Endometrial microvascular endothelial cells (primary cell): Measurements from ENCODE around the gene CAV1. TPM values are rescaled to one million over a fixed set of nuclear protein-coding genes. Genes with fewer than 3 reads are reported as not detected.
"Not testable (repeated sequence)": the region's sequence is repeated elsewhere in the genome, so short reads cannot be mapped to it uniquely, and the experiment has no call there.

Experiments
- in situ Hi-C: cut with HindIII; loops from 2 replicates; pipeline ENCODE4 v1.10.0; 2017; ENCODE audit warnings: low sequenced_read_pairs, low pct_unique_long_range_greater_than_20kb; ENCODE audit errors: inconsistent ontology term
- total RNA-seq: library from RNA; depleted of rRNA; stranded (reverse); fragments of >200 nt; gene quantifications from one replicate; pipeline ENCODE4 v1.2.3, GENCODE V29; 2015; ENCODE audit errors: inconsistent ontology term

The CAV1 gene
- total RNA-seq: 1,728 TPM

DNA sequence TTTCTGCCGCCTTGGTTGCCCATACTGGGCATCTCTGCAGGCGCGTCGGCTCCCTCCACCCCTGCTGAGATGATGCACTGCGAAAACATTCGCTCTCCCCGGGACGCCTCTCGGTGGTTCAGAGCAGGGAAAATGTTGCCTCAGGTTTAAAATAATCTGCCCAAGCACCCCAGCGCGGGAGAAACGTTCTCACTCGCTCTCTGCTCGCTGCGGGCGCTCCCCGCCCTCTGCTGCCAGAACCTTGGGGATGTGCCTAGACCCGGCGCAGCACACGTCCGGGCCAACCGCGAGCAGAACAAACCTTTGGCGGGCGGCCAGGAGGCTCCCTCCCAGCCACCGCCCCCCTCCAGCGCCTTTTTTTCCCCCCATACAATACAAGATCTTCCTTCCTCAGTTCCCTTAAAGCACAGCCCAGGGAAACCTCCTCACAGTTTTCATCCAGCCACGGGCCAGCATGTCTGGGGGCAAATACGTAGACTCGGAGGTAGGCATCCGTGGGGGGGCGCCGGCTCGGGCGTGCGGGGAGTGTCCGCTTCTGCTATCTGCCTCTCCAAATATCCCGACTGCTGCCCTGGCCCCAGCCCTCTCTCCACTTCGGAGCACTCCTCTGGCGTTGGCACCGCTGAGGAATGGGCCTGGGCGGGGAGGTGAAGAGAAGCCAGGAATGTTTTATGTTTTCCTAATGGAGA is at the start of gene CAV1:
Gene CAV1, plus strand, starts transcription at position 428 of the 689 bp plus-strand sequence. Its CDS starts 27 bp downstream, at position 455.
- in situ Hi-C loops: no loop called here

DNA sequence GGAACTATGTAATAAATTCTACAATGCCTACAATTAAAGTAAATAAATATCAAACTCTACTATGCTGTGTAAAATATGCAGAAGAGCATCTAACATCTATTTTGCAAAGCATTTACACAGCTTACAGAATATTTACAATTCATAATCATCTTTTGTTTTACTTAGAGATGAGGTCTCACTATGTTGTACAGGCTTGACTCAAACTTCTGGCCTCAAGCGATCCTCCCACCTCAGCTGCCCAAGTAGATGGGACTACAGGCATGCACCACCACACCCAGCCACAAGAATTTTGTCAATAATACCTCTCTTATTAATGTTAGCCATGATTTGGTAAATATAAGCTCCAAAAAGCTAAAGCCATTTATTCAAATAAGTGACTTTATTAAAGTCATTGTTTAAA is 47.2 kb upstream of the CAV1 start:
- in situ Hi-C loops: no loop called here

GRCh38 chr7:116478834-116479233 is 46.0 kb upstream of the CAV1 start:
- in situ Hi-C loops: no loop called here

DNA sequence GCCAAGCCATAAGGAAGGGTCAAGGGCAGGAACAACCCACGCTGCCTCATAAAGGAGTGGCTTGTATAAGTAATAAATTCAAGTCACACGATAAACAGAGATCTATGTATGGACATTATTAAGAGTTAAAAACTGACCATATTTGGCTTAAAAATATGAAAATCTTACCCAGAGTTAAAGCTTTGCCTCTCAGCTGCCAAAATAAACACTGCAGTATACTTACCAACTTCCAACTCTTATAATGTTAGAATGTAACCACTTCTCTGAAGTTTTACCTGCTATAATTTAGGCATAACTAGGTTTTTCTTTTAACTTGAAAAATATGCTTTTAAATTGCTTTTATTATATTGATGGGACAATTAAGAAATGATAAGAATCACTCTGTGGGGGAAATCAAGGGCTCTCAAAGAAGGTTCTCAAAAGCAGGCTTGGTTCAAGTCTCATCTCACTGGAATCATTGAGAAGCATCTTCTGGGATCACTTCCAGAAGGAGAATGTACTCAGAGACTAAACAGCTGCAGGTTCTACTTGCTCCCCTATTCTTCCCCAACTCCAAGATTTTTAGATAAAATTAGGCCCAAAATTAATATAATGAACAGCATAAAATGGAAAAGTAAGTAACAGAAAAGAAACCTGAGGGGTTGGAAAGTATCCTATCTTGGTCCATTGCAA is 41.4 kb upstream of the CAV1 start:
- in situ Hi-C loops: no loop called here

DNA sequence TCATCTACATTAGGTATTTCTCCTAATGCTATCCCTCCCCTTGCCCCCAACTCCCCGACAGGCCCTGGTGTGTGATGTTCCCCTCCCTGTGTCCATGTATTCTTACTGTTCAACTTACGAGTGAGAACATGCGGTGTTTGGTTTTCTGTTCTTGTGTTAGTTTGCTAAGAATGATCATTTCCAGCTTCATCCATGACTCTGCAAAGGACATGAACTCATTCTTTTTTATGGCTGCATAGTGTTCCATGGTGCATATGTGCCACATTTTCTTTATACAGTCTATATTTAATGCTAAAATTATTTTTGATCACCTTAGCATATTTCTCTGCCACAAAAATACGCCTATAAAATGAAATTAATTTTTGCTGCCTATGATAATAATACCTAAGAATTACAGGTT is 40.4 kb upstream of the CAV1 start:
- in situ Hi-C loops: not testable (repeated sequence)

DNA sequence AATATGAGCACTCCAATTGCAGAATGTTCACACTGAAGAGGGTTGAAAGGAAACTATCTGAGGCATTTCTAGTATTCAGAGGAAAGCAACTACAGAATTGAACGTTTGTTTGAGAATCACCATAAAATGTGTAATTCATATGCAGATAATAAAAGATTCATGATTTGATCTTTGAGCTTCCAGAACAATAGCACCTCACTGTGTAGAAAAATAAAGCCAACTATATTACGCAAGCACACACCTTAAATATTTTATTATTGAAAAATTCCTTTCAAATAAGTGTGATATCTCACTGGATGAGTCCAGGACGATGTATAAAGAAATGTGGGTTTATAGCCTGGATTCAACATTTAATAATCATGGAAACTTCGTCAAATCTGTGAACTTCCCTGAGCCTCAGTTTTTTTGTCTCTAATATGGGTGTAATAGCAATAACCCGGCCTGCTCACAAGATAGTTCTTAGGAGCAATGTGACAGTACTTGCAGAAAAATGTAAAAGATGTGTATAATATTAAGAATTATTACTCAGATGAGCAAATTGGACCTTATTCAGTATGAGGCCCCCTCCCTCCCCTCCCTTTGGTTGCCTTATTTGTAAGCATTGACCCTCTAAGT is 36.8 kb upstream of the CAV1 start:
- in situ Hi-C loops: no loop called here

DNA sequence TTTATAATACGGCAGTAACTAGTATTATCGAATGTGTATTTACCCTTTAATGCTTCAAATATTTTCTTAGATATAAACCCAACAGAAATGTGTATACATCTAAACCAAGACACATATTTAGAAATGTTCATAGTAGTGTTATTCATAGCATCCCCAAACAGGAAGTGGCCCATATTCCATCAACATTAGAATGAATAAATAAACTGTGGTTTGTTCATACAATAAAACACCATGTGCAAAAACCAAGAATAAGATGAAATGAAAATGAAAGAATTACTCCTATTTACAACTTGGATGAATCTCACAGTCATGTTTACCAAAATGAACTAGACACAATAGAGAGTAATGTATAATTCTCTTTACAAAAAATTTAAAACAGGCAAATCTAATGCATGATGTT is 34.5 kb upstream of the CAV1 start:
- in situ Hi-C loops: no loop called here

DNA sequence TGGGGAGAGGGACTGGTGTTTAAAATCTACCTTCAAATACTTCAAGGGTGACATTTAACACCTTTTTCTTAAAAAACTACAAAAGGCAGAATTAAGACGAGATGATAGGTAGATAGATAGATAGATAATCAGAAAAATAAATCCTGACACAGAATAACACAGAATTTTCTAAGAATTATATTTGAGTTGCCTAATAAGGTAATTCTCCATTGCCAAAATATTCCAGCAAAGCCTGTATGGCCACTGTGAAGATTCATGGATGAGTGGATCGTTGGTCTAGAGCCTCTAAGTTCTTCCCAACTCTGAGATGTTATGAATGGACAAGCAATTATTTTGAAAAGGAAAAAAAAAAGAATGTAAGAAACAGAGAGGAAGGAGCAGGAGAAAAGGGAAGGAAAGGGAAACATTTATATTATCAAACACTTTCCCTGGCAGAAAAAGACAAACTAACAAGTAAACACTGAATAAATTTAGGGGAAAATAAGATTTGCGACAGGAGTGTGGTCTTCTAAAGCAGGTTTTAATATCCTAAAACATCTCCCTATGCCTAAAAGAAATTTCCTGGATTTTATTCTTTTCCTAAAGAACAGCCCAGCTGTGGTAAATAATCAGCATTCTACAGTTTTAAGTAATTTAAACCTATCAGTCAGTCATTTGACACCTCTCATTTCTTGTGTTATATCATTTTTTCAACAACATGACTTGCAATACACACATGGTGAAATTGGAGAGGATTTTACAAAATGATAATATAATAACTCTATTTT is 32.8 kb upstream of the CAV1 start:
- in situ Hi-C loops: no loop called here

- in situ Hi-C loops: no loop called here
Observed at GRCh38 chr7:116492654-116493109, 32.2 kb upstream of the CAV1 start.

GRCh38 chr7:116493449-116493848 is 31.4 kb upstream of the CAV1 start:
- in situ Hi-C loops: no loop called here

- in situ Hi-C loops: no loop called here
Observed at GRCh38 chr7:116494472-116494871, 30.4 kb upstream of the CAV1 start.

DNA sequence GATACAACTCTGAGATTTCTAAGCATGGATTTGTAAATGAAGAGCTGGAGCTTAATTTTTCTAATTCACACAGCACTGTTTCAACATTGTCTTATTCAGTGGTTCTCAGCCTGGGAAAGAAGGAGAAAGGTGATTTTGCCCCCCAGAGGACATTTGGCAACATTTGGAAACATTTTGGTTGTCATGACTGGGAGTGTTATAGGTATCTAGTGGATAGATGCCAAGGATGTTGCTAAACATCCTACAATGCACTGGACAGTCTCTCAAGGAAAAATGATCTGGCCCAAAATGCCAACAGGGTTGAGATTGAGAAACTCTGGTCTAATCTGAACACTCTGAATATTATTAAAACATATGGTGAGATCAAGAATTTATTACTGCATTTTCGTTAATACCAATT is 29.1 kb upstream of the CAV1 start:
- in situ Hi-C loops: no loop called here

- in situ Hi-C loops: no loop called here
Observed at GRCh38 chr7:116496653-116497052, 28.2 kb upstream of the CAV1 start.

DNA sequence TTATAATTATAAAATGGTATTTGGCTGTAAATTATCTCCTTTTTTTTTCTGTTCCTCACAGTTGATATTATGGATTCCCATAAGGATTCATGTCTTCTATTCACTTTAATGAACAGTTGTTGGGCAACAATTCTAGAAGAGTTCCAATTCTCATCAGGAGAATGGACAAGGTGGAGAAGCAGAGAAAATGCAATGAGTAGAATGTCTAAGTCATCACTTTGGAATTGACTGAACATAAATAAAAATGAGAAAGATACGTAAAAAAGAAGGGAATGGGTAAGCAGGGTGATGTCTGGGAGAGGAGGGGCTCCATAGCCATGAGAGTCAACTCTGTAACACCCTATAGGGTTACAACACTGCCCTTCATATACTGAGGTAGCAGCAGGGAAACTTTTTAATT is 27.1 kb upstream of the CAV1 start:
- in situ Hi-C loops: no loop called here

- in situ Hi-C loops: no loop called here
Observed at GRCh38 chr7:116499168-116500077, 25.4 kb upstream of the CAV1 start, which contains the start of gene CAV2. CAV2 (plus strand) TSS chr7:116499738; CDS start chr7:116499782, 44 bp downstream.

- in situ Hi-C loops: no loop called here
Observed at GRCh38 chr7:116500078-116500853, 24.6 kb upstream of the CAV1 start.

- in situ Hi-C loops: no loop called here
Observed at GRCh38 chr7:116501425-116502167, 23.2 kb upstream of the CAV1 start.
